Upper lobe of left lung (tissue), 6 donors: ENCODE measurements around the gene POMC. TPM values are rescaled to one million over a fixed set of nuclear protein-coding genes. Genes with fewer than 3 reads are reported as not detected.
A peak's percentile ranks its signal among the peaks of the same experiment; 100 is the strongest.
"Not testable (repeated sequence)": the region's sequence is repeated elsewhere in the genome, so short reads cannot be mapped to it uniquely, and the experiment has no call there.

Experiments used
- ATAC-seq, 2 donors: fragments of 200-7000 bp; cut with Tn5 transposase; one replicate each; pipeline ENCODE4 v1.9.1; 2022; ENCODE audit warnings: mild to moderate bottlenecking in 2 of 2, moderate library complexity in 2 of 2; ENCODE audit not compliant: low FRiP score in 2 of 2
- DNase-seq, 2 donors: peaks; one replicate each; pipeline ENCODE4 v3.0.0-alpha.2; 2019 to 2020
- H3K27ac ChIP-seq, 4 donors: fragments of 200-600 bp; sonication (generic); one replicate each; pipeline ENCODE4 v1.5.1; 2016 to 2019
- H3K27me3 ChIP-seq, 4 donors: fragments of 200-600 bp; sonication (generic); one replicate each; pipeline ENCODE4 v1.5.1; 2017 to 2019
- H3K36me3 ChIP-seq, 4 donors: fragments of 200-600 bp; sonication (generic); one replicate each; pipeline ENCODE4 v1.5.1; 2016 to 2019
- H3K4me1 ChIP-seq, 4 donors: fragments of 200-600 bp; sonication (generic); one replicate each; pipeline ENCODE4 v1.5.1; 2018 to 2019
- H3K4me3 ChIP-seq, 4 donors: fragments of 200-600 bp; sonication (generic); one replicate each; pipeline ENCODE4 v1.5.1; 2017 to 2019; ENCODE audit warnings: mild to moderate bottlenecking in 2 of 4, moderate library complexity in 1 of 4
- H3K9me3 ChIP-seq, 4 donors: fragments of 200-600 bp; sonication (generic); one replicate each; pipeline ENCODE4 v1.5.1; 2018 to 2019
- CTCF ChIP-seq, 6 experiments: fragments of 450-650 bp in 4 of 6; fragments of 200-600 bp in 2 of 6; sonication (generic) in 2 of 6; IDR thresholded peaks; one replicate each; pipeline ENCODE4 v1.5.1; 2016 to 2019; ENCODE audit warnings: antibody characterized with exemption in 6 of 6
- EP300 ChIP-seq, 4 donors: sonication (generic); formaldehyde crosslinking; IDR thresholded peaks; one replicate each; pipeline ENCODE4 v1.5.1; 2017; ENCODE audit warnings: antibody characterized with exemption in 4 of 4, control low read depth in 2 of 4
- POLR2A ChIP-seq, 4 donors: fragments of 450-650 bp; IDR thresholded peaks; one replicate each; pipeline ENCODE4 v1.5.1; 2016 to 2017; ENCODE audit warnings: antibody characterized with exemption in 4 of 4, mild to moderate bottlenecking in 2 of 4
- POLR2AphosphoS5 ChIP-seq, 2 donors: sonication (generic); formaldehyde crosslinking; IDR thresholded peaks; one replicate each; pipeline ENCODE4 v1.5.1; 2017; ENCODE audit warnings: antibody characterized with exemption in 2 of 2
- WGBS, 2 donors: methylation state at CpG; one replicate each; pipeline ENCODE4 v1.1.5; 2017 to 2018; 5-methylcytosine and 5-hydroxymethylcytosine counted together
- total RNA-seq, 6 donors: library from RNA; depleted of rRNA in 4 of 6; stranded (reverse); fragments of >200 nt in 4 of 6; gene quantifications; one replicate each; pipeline versions ENCODE4 v1.1.0 to v1.2.1, GENCODE V29; 2016 to 2021
- donor health status: DM: no; HTN: no; CAD: no; lungs with moderate emphysema.
- donor health status: DM: no; HTN: yes; CAD: no; lungs with severe emphysema.

POMC gene
- total RNA-seq, 6 donors from 2014 or later = 2.4 to 11.5 (median 5.6) TPM

- Histone ChIP-seq H3K9me3 (no peaks in the 10 kb centered on the region), H3K27me3 (no peaks in the 10 kb centered on the region), H3K27ac (no peak overlapping the region), H3K36me3 (no peaks in the 10 kb centered on the region), H3K4me1 (peaks cover 7 to 17% (median 9%) of the 10 kb centered on the region in 4 donors), H3K4me3 (no peak overlapping the region)
- ATAC-seq (no peak), DNase-seq (peak in 1 of 2 donors; percentile 71)
- WGBS, 2 donors = 71 to 79% methylated on average over 8 of the region's 8 CpGs
- TF ChIP-seq POLR2A (IDR thresholded peaks at IDR 0.05) (no peak), CTCF (IDR thresholded peaks at IDR 0.05) (no peak), POLR2AphosphoS5 (IDR thresholded peaks at IDR 0.05) (no peak), EP300 (IDR thresholded peaks at IDR 0.05) (no peak)
These were observed 44.8 kb upstream of the POMC start for GRCh38 chr2:25213229-25213628.

- DNase-seq, H3K4me1 ChIP-seq, H3K27me3 ChIP-seq, H3K27ac ChIP-seq, H3K9me3 ChIP-seq, ATAC-seq, H3K36me3 ChIP-seq, H3K4me3 ChIP-seq: not testable (repeated sequence)
- 95 to 98% methylated on average over 6 of the region's 6 CpGs for WGBS, 2 donors
These were observed 42.5 kb upstream of the POMC start for GRCh38 chr2:25210923-25211322.

GRCh38 chr2:25207078-25207545 is 38.7 kb upstream of the POMC start:
- ATAC-seq = peak in 1 of 2 donors; percentile 39
- WGBS, 2 donors = 76 to 78% methylated on average over 5 of the region's 5 CpGs
- Histone ChIP-seq H3K9me3 (no peaks in the 10 kb centered on the region), H3K27ac (no peak overlapping the region), H3K36me3 (no peaks in the 10 kb centered on the region), H3K4me1 (peaks cover 0 to 6% (median 3%) of the 10 kb centered on the region in 4 donors), H3K27me3 (no peaks in the 10 kb centered on the region), H3K4me3 (no peak overlapping the region)
- TF ChIP-seq POLR2AphosphoS5 (IDR thresholded peaks at IDR 0.05) (no peak), POLR2A (IDR thresholded peaks at IDR 0.05) (no peak), EP300 (IDR thresholded peaks at IDR 0.05) (no peak), CTCF (IDR thresholded peaks at IDR 0.05) (no peak)
- DNase-seq = no peak

GRCh38 chr2:25204190-25204838 is 35.9 kb upstream of the POMC start:
- WGBS, 2 donors = 37 to 43% methylated on average over 25 to 46 of the region's 59 CpGs
- TF ChIP-seq CTCF (IDR thresholded peaks at IDR 0.05) (no peak), POLR2A (IDR thresholded peaks at IDR 0.05) (no peak), POLR2AphosphoS5 (IDR thresholded peaks at IDR 0.05) (no peak), EP300 (IDR thresholded peaks at IDR 0.05) (no peak)
- H3K4me1 ChIP-seq = peaks cover 0 to 6% (median 3%) of the 10 kb centered on the region in 4 donors
- DNase-seq (peak in 1 of 2 donors; percentile 83), ATAC-seq (peak in 1 of 2 donors; percentile 21)
- H3K36me3 ChIP-seq = no peaks in the 10 kb centered on the region
- H3K9me3 ChIP-seq = no peaks in the 10 kb centered on the region
- H3K27me3 ChIP-seq = no peaks in the 10 kb centered on the region
- peak overlapping the region in 3 of 4 donors; percentile 12 to 37 (median 32) for H3K4me3 ChIP-seq
- no peak overlapping the region for H3K27ac ChIP-seq

- WGBS, 2 donors = 67 to 76% methylated on average over 11 of the region's 11 CpGs
- Histone ChIP-seq H3K27ac (no peak overlapping the region), H3K4me3 (no peak overlapping the region), H3K36me3 (no peaks in the 10 kb centered on the region), H3K27me3 (no peaks in the 10 kb centered on the region), H3K9me3 (no peaks in the 10 kb centered on the region), H3K4me1 (peaks cover 0 to 6% (median 3%) of the 10 kb centered on the region in 4 donors)
- TF ChIP-seq POLR2AphosphoS5 (IDR thresholded peaks at IDR 0.05) (no peak), CTCF (IDR thresholded peaks at IDR 0.05) (no peak)
- DNase-seq = no peak
- ATAC-seq = no peak
These were observed 33.9 kb upstream of the POMC start for GRCh38 chr2:25202275-25202674.
